22Rv1 (cell line): ENCODE measurements around the gene PTCD1.

ENCODE experiments used
- ZFX ChIP-seq: fragments of 450-650 bp; IDR thresholded peaks from 2 replicates; pipeline ENCODE4 v1.6.1; 2017; ENCODE audit warnings: antibody characterized with exemption, borderline replicate concordance
- TF ChIP-seq, protein P1 (sequence below): fragments of 450-650 bp; IDR thresholded peaks from 2 replicates; pipeline ENCODE4 v1.5.1; 2017; ENCODE audit warnings: mild to moderate bottlenecking

DNA sequence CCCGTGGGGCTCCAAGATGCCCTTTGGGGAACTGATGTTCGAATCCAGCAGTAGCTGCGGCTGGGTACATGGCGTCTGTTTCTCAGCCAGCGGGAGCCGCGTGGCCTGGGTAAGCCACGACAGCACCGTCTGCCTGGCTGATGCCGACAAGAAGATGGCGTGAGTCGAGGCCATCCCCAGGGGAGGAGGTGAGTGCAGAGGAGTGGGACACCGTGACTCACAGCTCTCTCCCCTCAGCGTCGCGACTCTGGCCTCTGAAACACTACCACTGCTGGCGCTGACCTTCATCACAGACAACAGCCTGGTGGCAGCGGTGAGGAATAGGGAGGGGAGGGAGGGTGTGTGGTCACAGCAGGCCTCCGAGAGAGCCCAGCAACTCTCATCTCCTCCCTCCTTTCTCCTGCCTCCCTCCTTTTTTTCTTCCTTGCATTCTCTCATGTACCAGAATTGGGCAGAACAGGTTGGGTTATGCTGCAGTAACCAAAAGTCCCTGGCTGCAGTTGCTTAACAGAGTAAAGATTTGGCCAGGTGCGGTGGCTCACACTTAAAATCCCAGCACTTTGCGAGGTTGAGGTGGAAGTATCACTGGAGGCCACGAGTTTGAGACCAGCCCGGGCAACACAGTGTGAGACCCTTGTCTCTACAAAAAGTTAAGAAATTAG lies 47.5 kb downstream of the PTCD1 start:
- TF ChIP-seq, protein P1, sequence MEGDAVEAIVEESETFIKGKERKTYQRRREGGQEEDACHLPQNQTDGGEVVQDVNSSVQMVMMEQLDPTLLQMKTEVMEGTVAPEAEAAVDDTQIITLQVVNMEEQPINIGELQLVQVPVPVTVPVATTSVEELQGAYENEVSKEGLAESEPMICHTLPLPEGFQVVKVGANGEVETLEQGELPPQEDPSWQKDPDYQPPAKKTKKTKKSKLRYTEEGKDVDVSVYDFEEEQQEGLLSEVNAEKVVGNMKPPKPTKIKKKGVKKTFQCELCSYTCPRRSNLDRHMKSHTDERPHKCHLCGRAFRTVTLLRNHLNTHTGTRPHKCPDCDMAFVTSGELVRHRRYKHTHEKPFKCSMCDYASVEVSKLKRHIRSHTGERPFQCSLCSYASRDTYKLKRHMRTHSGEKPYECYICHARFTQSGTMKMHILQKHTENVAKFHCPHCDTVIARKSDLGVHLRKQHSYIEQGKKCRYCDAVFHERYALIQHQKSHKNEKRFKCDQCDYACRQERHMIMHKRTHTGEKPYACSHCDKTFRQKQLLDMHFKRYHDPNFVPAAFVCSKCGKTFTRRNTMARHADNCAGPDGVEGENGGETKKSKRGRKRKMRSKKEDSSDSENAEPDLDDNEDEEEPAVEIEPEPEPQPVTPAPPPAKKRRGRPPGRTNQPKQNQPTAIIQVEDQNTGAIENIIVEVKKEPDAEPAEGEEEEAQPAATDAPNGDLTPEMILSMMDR: no peak
- no peak for TF ChIP-seq ZFX
